Esophagus muscularis mucosa (tissue), 4 donors: ENCODE data around the gene AGAP1. TPM values are rescaled to one million over a fixed set of nuclear protein-coding genes. Genes with fewer than 3 reads are reported as not detected.

ENCODE experiments used
- DNase-seq: peaks from one replicate; pipeline ENCODE4 v3.0.0-alpha.2; 2017; ENCODE audit errors: extremely low spot score
- H3K27ac ChIP-seq, 4 donors: fragments of 200-600 bp; sonication (generic); replicated peaks in 1 of 4; 1 replicate in 3 of 4; 2 replicates in 1 of 4; pipeline ENCODE4 v1.5.1; 2016 to 2019; ENCODE audit warnings: mild to moderate bottlenecking in 1 of 4
- H3K27me3 ChIP-seq, 4 donors: fragments of 200-600 bp; sonication (generic); one replicate each; pipeline versions ENCODE4 v1.5.1 to v1.6.0; 2016 to 2019
- H3K36me3 ChIP-seq, 4 donors: fragments of 200-600 bp; sonication (generic); one replicate each; pipeline ENCODE4 v1.5.1; 2016 to 2019
- H3K4me1 ChIP-seq, 4 donors: fragments of 200-600 bp; sonication (generic); one replicate each; pipeline ENCODE4 v1.5.1; 2016 to 2019
- H3K4me3 ChIP-seq, 4 donors: fragments of 200-600 bp; sonication (generic); 1 replicate in 2 of 4; 2 replicates in 2 of 4; pipeline ENCODE4 v1.5.1; 2016 to 2019; ENCODE audit warnings: mild to moderate bottlenecking in 4 of 4, moderate library complexity in 1 of 4
- H3K9me3 ChIP-seq, 4 donors: fragments of 200-600 bp; sonication (generic); 1 replicate in 3 of 4; 2 replicates in 1 of 4; pipeline ENCODE4 v1.5.1; 2016 to 2019
- CTCF ChIP-seq, 3 experiments: fragments of 200-600 bp in 2 of 3; fragments of 450-650 bp in 1 of 3; sonication (generic) in 2 of 3; IDR thresholded peaks; one replicate each; pipeline ENCODE4 v1.5.1; 2017 to 2019; ENCODE audit warnings: antibody characterized with exemption in 3 of 3, mild to moderate bottlenecking in 2 of 3, moderate library complexity in 1 of 3
- EP300 ChIP-seq: sonication (generic); formaldehyde crosslinking; IDR thresholded peaks from one replicate; pipeline ENCODE4 v1.6.1; 2017; ENCODE audit warnings: antibody characterized with exemption
- POLR2A ChIP-seq: fragments of 450-650 bp; IDR thresholded peaks from one replicate; pipeline ENCODE4 v1.6.1; 2017; ENCODE audit warnings: antibody characterized with exemption, moderate library complexity, mild to moderate bottlenecking, low read depth
- POLR2AphosphoS5 ChIP-seq, 2 donors: sonication (generic); formaldehyde crosslinking; IDR thresholded peaks; one replicate each; pipeline ENCODE4 v1.6.1; 2017; ENCODE audit warnings: antibody characterized with exemption in 2 of 2
- WGBS: methylation state at CpG from one replicate; pipeline ENCODE4 v1.1.5; 2018; 5-methylcytosine and 5-hydroxymethylcytosine counted together
- intact Hi-C: fragments of 100-400 bp; cut with DNase I; formaldehyde crosslinking; loops from one replicate; pipeline ENCODE4 v1.15.1; 2023
- total RNA-seq, 4 donors: library from RNA; depleted of rRNA; stranded (reverse); fragments of >200 nt; gene quantifications; one replicate each; pipeline versions ENCODE4 v1.1.0 to v1.2.1, GENCODE V29; 2016

AGAP1 gene
- total RNA-seq, 4 donors from 2014 or later, result 37.9 to 62.4 (median 47.2) TPM

- H3K27me3 ChIP-seq, result no peaks in the 10 kb centered on the region
- H3K9me3 ChIP-seq, result no peaks in the 10 kb centered on the region
- H3K36me3 ChIP-seq, result no peaks in the 10 kb centered on the region
- H3K4me3 ChIP-seq, result no peak overlapping the region
- no peak overlapping the region for H3K27ac ChIP-seq
- no peak for TF ChIP-seq EP300
- no peak for TF ChIP-seq POLR2A
- no peak for TF ChIP-seq CTCF (IDR thresholded peaks at IDR 0.05)
- TF ChIP-seq POLR2AphosphoS5 (IDR thresholded peaks at IDR 0.05), result no peak
- H3K4me1 ChIP-seq, result peaks cover 0 to 24% (median 13%) of the 10 kb centered on the region in 4 donors
- WGBS, result 90% methylated on average over 7 of the region's 7 CpGs
- DNase-seq, result no peak
- intact Hi-C loops, result no loop called here
These were observed 44.3 kb downstream of the AGAP1 start for GRCh38 chr2:235538144-235538639.

GRCh38 chr2:235538981-235539380 lies 45.1 kb downstream of the AGAP1 start:
- intact Hi-C loops, result no loop called here
- no peaks in the 10 kb centered on the region for H3K27me3 ChIP-seq
- H3K27ac ChIP-seq, result no peak overlapping the region
- no peaks in the 10 kb centered on the region for H3K9me3 ChIP-seq
- peaks cover 0 to 16% (median 6%) of the 10 kb centered on the region in 4 donors for H3K4me1 ChIP-seq
- no peak for DNase-seq
- H3K4me3 ChIP-seq, result no peak overlapping the region
- 90% methylated on average over 5 of the region's 5 CpGs for WGBS
- H3K36me3 ChIP-seq, result no peaks in the 10 kb centered on the region
- TF ChIP-seq EP300 (no peak), CTCF (IDR thresholded peaks at IDR 0.05) (no peak), POLR2A (no peak), POLR2AphosphoS5 (IDR thresholded peaks at IDR 0.05) (no peak)

- Histone ChIP-seq H3K27ac (no peak overlapping the region), H3K9me3 (no peaks in the 10 kb centered on the region), H3K4me3 (no peak overlapping the region), H3K27me3 (no peaks in the 10 kb centered on the region), H3K4me1 (peaks cover 0 to 15% (median 9%) of the 10 kb centered on the region in 4 donors), H3K36me3 (no peaks in the 10 kb centered on the region)
- TF ChIP-seq POLR2A, result no peak
- TF ChIP-seq POLR2AphosphoS5 (IDR thresholded peaks at IDR 0.05), result no peak
- no peak for TF ChIP-seq CTCF (IDR thresholded peaks at IDR 0.05)
- TF ChIP-seq EP300, result no peak
- DNase-seq, result no peak
- WGBS, result 92% methylated on average over 7 of the region's 7 CpGs
- intact Hi-C loops, result no loop called here
These were observed 45.9 kb downstream of the AGAP1 start for GRCh38 chr2:235539773-235540172.

GRCh38 chr2:235541016-235541415 lies 47.2 kb downstream of the AGAP1 start:
- H3K36me3 ChIP-seq, result no peaks in the 10 kb centered on the region
- no peak for TF ChIP-seq POLR2A
- TF ChIP-seq EP300, result no peak
- TF ChIP-seq CTCF (IDR thresholded peaks at IDR 0.05), result no peak
- no peak for TF ChIP-seq POLR2AphosphoS5 (IDR thresholded peaks at IDR 0.05)
- H3K27me3 ChIP-seq, result no peaks in the 10 kb centered on the region
- 90% methylated on average over 5 of the region's 5 CpGs for WGBS
- no peak overlapping the region for H3K4me3 ChIP-seq
- H3K4me1 ChIP-seq, result peaks cover 0 to 25% (median 20%) of the 10 kb centered on the region in 4 donors
- no peak overlapping the region for H3K27ac ChIP-seq
- DNase-seq, result no peak
- intact Hi-C loops, result no loop called here
- no peaks in the 10 kb centered on the region for H3K9me3 ChIP-seq
